Measurements from ENCODE around the gene PHLPP1. TPM values are rescaled to one million over a fixed set of nuclear protein-coding genes. Genes with fewer than 3 reads are reported as not detected.

Gene PHLPP1
- total RNA-seq, 1 experiment from 2014 or later: 14.7 TPM

DNA sequence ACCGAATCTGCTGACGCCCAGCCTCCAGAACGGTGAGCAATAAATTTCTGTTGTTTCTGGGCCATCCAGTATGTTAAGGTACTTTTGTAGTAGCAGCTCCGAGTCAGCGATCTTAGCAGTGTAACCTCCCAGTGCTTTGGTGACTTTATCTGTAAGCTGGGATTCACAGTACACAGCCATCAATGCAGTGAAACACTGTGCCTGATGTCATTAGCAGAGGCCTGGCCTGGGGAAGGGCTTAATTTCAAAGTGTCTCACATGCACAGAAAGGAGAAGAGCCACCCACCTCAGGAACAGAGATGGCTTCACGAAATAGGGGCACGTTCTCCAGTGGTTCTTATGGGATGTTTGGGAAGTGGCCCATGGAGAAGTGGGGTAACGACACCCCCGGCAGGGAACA lies 281.2 kb downstream of the PHLPP1 start (continued):
- TF ChIP-seq, protein P1, sequence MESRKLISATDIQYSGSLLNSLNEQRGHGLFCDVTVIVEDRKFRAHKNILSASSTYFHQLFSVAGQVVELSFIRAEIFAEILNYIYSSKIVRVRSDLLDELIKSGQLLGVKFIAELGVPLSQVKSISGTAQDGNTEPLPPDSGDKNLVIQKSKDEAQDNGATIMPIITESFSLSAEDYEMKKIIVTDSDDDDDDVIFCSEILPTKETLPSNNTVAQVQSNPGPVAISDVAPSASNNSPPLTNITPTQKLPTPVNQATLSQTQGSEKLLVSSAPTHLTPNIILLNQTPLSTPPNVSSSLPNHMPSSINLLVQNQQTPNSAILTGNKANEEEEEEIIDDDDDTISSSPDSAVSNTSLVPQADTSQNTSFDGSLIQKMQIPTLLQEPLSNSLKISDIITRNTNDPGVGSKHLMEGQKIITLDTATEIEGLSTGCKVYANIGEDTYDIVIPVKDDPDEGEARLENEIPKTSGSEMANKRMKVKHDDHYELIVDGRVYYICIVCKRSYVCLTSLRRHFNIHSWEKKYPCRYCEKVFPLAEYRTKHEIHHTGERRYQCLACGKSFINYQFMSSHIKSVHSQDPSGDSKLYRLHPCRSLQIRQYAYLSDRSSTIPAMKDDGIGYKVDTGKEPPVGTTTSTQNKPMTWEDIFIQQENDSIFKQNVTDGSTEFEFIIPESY (IDR thresholded peaks at IDR 0.05; ENCODE audit: extremely low read depth, insufficient replicate concordance, low read length): no peak
- no peak for TF ChIP-seq FOSL1 (IDR thresholded peaks at IDR 0.05; ENCODE audit: low read depth)
- TF ChIP-seq YY1 (IDR thresholded peaks at IDR 0.05; ENCODE audit: extremely low read depth, insufficient replicate concordance, low read depth, low read length): no peak
- TF ChIP-seq, protein P2, sequence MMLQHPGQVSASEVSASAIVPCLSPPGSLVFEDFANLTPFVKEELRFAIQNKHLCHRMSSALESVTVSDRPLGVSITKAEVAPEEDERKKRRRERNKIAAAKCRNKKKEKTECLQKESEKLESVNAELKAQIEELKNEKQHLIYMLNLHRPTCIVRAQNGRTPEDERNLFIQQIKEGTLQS (IDR thresholded peaks at IDR 0.05): no peak

DNA sequence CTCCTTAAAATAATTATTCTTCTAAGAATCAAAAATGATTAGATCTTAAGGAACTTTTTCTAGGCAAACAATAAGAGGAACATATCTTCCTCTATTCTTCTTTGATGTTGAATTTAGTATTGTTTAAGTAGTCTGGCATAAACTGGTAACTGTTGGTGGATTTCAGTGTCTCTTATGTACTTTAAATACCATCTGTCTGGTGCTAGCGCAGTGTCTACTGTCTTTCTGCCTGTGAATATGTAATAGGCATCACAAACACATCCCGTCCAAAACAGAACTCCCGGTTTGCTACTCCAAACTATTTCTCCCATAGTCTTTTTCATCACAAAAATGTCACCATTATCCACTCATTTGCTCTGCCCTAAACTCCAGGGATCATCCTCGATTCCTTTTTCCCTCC lies 281.7 kb downstream of the PHLPP1 start:
- Histone ChIP-seq H3K27me3 (ENCODE audit: insufficient read depth, low read length) (no peaks in the 10 kb centered on the region; the same call in 1 of the 2 replicates), H3K4me1 (ENCODE audit: control insufficient read depth in 1 of 2, insufficient read depth in 2 of 2, low read length in 2 of 2) (no peaks in the 10 kb centered on the region), H2AFZ (ENCODE audit: low read depth, low read length, poor library complexity, severe bottlenecking) (no peak overlapping the region), H3K9me3 (ENCODE audit: control insufficient read depth in 1 of 2, insufficient read depth in 1 of 2, low read depth in 1 of 2, low read length in 2 of 2) (no peaks in the 10 kb centered on the region), H3K79me2 (ENCODE audit: insufficient read depth, low read length) (no peaks in the 10 kb centered on the region), H3K36me3 (ENCODE audit: control insufficient read depth in 1 of 2, insufficient read depth in 2 of 2, low read length in 2 of 2) (no peaks in the 10 kb centered on the region), H3K27ac (ENCODE audit: low read depth, low read length) (no peak overlapping the region), H3K9me2 (ENCODE audit: insufficient read depth) (no peaks in the 10 kb centered on the region), H4K20me1 (ENCODE audit: insufficient read depth) (no peaks in the 10 kb centered on the region), H3K4me3 (replicated peaks in 1 of 2; ENCODE audit: low read depth in 1 of 2, low read length in 2 of 2) (no peak overlapping the region), H3K9ac (ENCODE audit: low read length) (no peak overlapping the region), H3K4me2 (ENCODE audit: low read length) (no peak overlapping the region)
- intact Hi-C loops (cut with micrococcal nuclease): loop anchor here (10.0 kb wide), 1 partner anchor 62 kb away; no protein-coding TSS in a partner anchor
- DNase-seq (ENCODE audit: low read depth, low spot score): no peak
- no TSS peak for BruUV-seq (replicated peaks)
- TF ChIP-seq CEBPB (IDR thresholded peaks at IDR 0.05; ENCODE audit: low read depth) (no peak), SIN3A (IDR thresholded peaks at IDR 0.05; ENCODE audit: low read depth) (no peak), ZNF274 (IDR thresholded peaks at IDR 0.05; ENCODE audit: low read depth, low read length) (no peak), SRF (IDR thresholded peaks at IDR 0.05; ENCODE audit: low read depth) (no peak), SP1 (IDR thresholded peaks at IDR 0.05; ENCODE audit: low read depth) (no peak), POLR2AphosphoS5 (IDR thresholded peaks at IDR 0.05; ENCODE audit: low read depth, low read length) (no peak), ZFX (IDR thresholded peaks at IDR 0.05) (no peak), CBX3 (IDR thresholded peaks at IDR 0.05; ENCODE audit: low read depth) (no peak)
- TF ChIP-seq, protein P2 (IDR thresholded peaks at IDR 0.05): no peak
- TF ChIP-seq, protein P3, sequence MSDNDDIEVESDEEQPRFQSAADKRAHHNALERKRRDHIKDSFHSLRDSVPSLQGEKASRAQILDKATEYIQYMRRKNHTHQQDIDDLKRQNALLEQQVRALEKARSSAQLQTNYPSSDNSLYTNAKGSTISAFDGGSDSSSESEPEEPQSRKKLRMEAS (IDR thresholded peaks at IDR 0.05): no peak
- ATAC-seq: no peak
- ChIA-PET CTCF (no interaction called here), RAD21 (ENCODE audit: low non-redundant PET in 1 of 2, low total read pairs in 2 of 2, uncharacterized antibody in 2 of 2, unreplicated experiment in 2 of 2) (no interaction called here), POLR2A (no interaction called here)

Measured in HCT116 (cell line).